MM.1S (cell line): ENCODE data around the gene MVK.

Experiments
- DNase-seq: peaks from one replicate; pipeline ENCODE4 v3.0.0-alpha.2; 2015
- H2AFZ ChIP-seq: fragments of 300-600 bp; sonication (generic); 2 replicates; pipeline ENCODE4 v1.6.0; 2016; ENCODE audit warnings: antibody characterized with exemption, low read length
- H3F3A ChIP-seq: fragments of 300-600 bp; sonication (generic); 2 replicates; pipeline ENCODE4 v1.6.1; 2016; ENCODE audit warnings: mild to moderate bottlenecking, antibody characterized with exemption, low read length, moderate library complexity, mixed read lengths; ENCODE audit not compliant: insufficient read depth
- H3K27ac ChIP-seq: fragments of 300-600 bp; sonication (generic); 2 replicates; pipeline ENCODE4 v1.5.1; 2016; ENCODE audit warnings: mild to moderate bottlenecking, low read length
- H3K27me3 ChIP-seq: fragments of 300-600 bp; sonication (generic); replicated peaks from 2 replicates; pipeline ENCODE4 v1.6.0; 2016; ENCODE audit warnings: low read length; ENCODE audit not compliant: insufficient read depth
- H3K36me3 ChIP-seq: fragments of 300-600 bp; sonication (generic); replicated peaks from 2 replicates; pipeline ENCODE4 v1.6.1; 2016; ENCODE audit warnings: mild to moderate bottlenecking, low read length, mixed read lengths; ENCODE audit not compliant: insufficient read depth
- H3K4me1 ChIP-seq: fragments of 300-600 bp; sonication (generic); 2 replicates; pipeline ENCODE4 v1.6.1; 2016; ENCODE audit warnings: low read length, mixed read lengths
- H3K4me2 ChIP-seq: fragments of 300-600 bp; sonication (generic); 2 replicates; pipeline ENCODE4 v1.6.0; 2016; ENCODE audit warnings: low read depth, low read length
- H3K4me3 ChIP-seq: fragments of 300-600 bp; sonication (generic); 2 replicates; pipeline ENCODE4 v1.5.1; 2016; ENCODE audit warnings: low read length, mixed read lengths
- H3K79me2 ChIP-seq: fragments of 300-600 bp; sonication (generic); 2 replicates; pipeline ENCODE4 v1.6.1; 2016; ENCODE audit warnings: mixed run types, low read length, mixed read lengths
- H3K9ac ChIP-seq: fragments of 300-600 bp; sonication (generic); 2 replicates; pipeline ENCODE4 v1.6.1; 2016; ENCODE audit warnings: low read length, mixed read lengths
- H3K9me2 ChIP-seq: fragments of 300-600 bp; sonication (generic); replicated peaks from 2 replicates; pipeline ENCODE4 v1.6.1; 2016; ENCODE audit warnings: mild to moderate bottlenecking, low read length, mixed read lengths; ENCODE audit not compliant: insufficient read depth
- H3K9me3 ChIP-seq: fragments of 300-600 bp; sonication (generic); replicated peaks from 2 replicates; pipeline ENCODE4 v1.6.1; 2016; ENCODE audit warnings: mild to moderate bottlenecking, low read length, mixed read lengths; ENCODE audit not compliant: insufficient read depth
- H4K20me1 ChIP-seq: fragments of 300-600 bp; sonication (generic); 2 replicates; pipeline ENCODE4 v1.6.1; 2016; ENCODE audit warnings: mild to moderate bottlenecking, low read length, moderate library complexity, mixed read lengths; ENCODE audit not compliant: insufficient read depth
- CTCF ChIP-seq: fragments of 300-600 bp; sonication (generic); IDR thresholded peaks from 2 replicates; pipeline ENCODE4 v1.5.1; 2016; ENCODE audit warnings: antibody characterized with exemption, low read length, mixed read lengths
- EZH2 ChIP-seq: fragments of 300-600 bp; sonication (generic); optimal IDR thresholded peaks from 2 replicates; pipeline ENCODE3; 2017; ENCODE audit warnings: low read depth, mild to moderate bottlenecking, antibody characterized with exemption, low read length, mixed read lengths
- EZH2phosphoT487 ChIP-seq: fragments of 300-600 bp; sonication (generic); IDR thresholded peaks from 2 replicates; pipeline ENCODE4 v1.6.1; 2018; ENCODE audit warnings: antibody characterized with exemption, low read length

Gene MVK

DNA sequence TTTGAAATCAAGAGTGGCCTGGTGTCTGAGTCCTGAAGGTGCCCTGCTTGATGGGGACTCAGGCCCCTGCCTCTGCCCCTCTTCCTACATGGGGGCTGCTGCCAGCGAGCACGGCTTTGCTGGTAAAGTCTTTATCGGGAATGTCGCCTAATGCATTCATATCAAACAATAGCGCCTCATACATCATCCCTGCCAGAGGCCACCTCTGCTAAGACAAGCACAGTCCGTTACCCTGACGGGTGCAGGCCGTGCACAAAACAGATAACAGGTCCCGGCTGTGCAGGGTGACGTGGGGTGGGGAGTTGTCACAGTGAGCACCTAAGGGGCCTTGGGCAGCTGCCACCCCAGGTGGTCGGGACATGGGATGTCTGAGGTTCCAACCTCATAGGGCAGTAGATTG is 71.6 kb downstream of the MVK start:
- no peaks in the 10 kb centered on the region for H3F3A ChIP-seq
- H4K20me1 ChIP-seq: no peaks in the 10 kb centered on the region
- no peaks in the 10 kb centered on the region for H3K27me3 ChIP-seq
- H3K9me2 ChIP-seq: no peaks in the 10 kb centered on the region
- no peak for DNase-seq
- no peaks in the 10 kb centered on the region for H3K36me3 ChIP-seq
- no peak overlapping the region for H3K4me2 ChIP-seq
- H3K9me3 ChIP-seq: no peaks in the 10 kb centered on the region
- no peaks in the 10 kb centered on the region for H3K4me1 ChIP-seq
- H3K27ac ChIP-seq: no peak overlapping the region
- no peaks in the 10 kb centered on the region for H3K79me2 ChIP-seq
- H3K4me3 ChIP-seq: no peak overlapping the region
- H2AFZ ChIP-seq: no peak overlapping the region
- no peak for TF ChIP-seq EZH2
- no peak for TF ChIP-seq CTCF
- TF ChIP-seq EZH2phosphoT487: no peak
- H3K9ac ChIP-seq: no peak overlapping the region

- no peaks in the 10 kb centered on the region for H3F3A ChIP-seq
- H4K20me1 ChIP-seq: no peaks in the 10 kb centered on the region
- no peak overlapping the region for H3K9ac ChIP-seq
- H2AFZ ChIP-seq: no peak overlapping the region
- H3K9me3 ChIP-seq: no peaks in the 10 kb centered on the region
- H3K27me3 ChIP-seq: no peaks in the 10 kb centered on the region
- no peak overlapping the region for H3K4me3 ChIP-seq
- H3K36me3 ChIP-seq: no peaks in the 10 kb centered on the region
- H3K79me2 ChIP-seq: no peaks in the 10 kb centered on the region
- no peak for DNase-seq
- no peak overlapping the region for H3K4me2 ChIP-seq
- no peaks in the 10 kb centered on the region for H3K4me1 ChIP-seq
- TF ChIP-seq EZH2 (no peak), EZH2phosphoT487 (no peak), CTCF (no peak)
- H3K27ac ChIP-seq: no peak overlapping the region
- no peaks in the 10 kb centered on the region for H3K9me2 ChIP-seq
Measured at GRCh38 chr12:109645708-109646107, 72.1 kb downstream of the MVK start.
